Cardiac muscle cell (in vitro differentiated cells and primary cell): Measurements from ENCODE around the gene PRRT1B. TPM values are rescaled to one million over a fixed set of nuclear protein-coding genes. Genes with fewer than 3 reads are reported as not detected.

Experiments used
- DNase-seq, 2 donors: peaks; one replicate each; pipeline versions ENCODE4 v3.0.0 to v3.0.0-alpha.2; 2010 to 2017; ENCODE audit warnings: low read depth in 1 of 2, low spot score in 1 of 2
- H3K27ac ChIP-seq: fragments of 200-600 bp; sonication (generic); 2 replicates; pipeline ENCODE4 v1.5.1; 2016
- H3K27me3 ChIP-seq: fragments of 200-600 bp; sonication (generic); 2 replicates; pipeline ENCODE4 v1.6.0; 2016; ENCODE audit warnings: control low read depth
- H3K36me3 ChIP-seq: fragments of 200-600 bp; sonication (generic); 2 replicates; pipeline ENCODE4 v1.5.1; 2016; ENCODE audit warnings: control low read depth
- H3K4me1 ChIP-seq: fragments of 200-600 bp; sonication (generic); 2 replicates; pipeline ENCODE4 v1.8.1; 2017; ENCODE audit warnings: low read depth, mild to moderate bottlenecking, mixed run types
- H3K4me3 ChIP-seq: fragments of 200-600 bp; sonication (generic); 2 replicates; pipeline ENCODE4 v1.5.1; 2016; ENCODE audit warnings: mild to moderate bottlenecking
- H3K9me3 ChIP-seq: fragments of 200-600 bp; sonication (generic); 2 replicates; pipeline ENCODE4 v1.5.1; 2017; ENCODE audit warnings: low read depth, mild to moderate bottlenecking, control low read depth
- CTCF ChIP-seq: IDR thresholded peaks from 2 replicates; pipeline ENCODE4 v1.5.1; 2012; ENCODE audit warnings: low read depth, mild to moderate bottlenecking, low read length
- polyA plus RNA-seq: library from polyadenylated mRNA; unstranded; fragments of >200 nt; fragmentation: Nextera tagmentation; extraction: Ambion mirVana; gene quantifications from 2 replicates; pipeline ENCODE4 v1.2.1, GENCODE V29; 2016
- total RNA-seq: library from RNA; depleted of rRNA; stranded (reverse); fragments of >200 nt; gene quantifications from 2 replicates; pipeline ENCODE4 v1.2.3, GENCODE V29; 2016

The PRRT1B gene
- total and polyA plus RNA-seq, 2 experiments from 2014 or later: not detected

GRCh38 chr9:131587906-131588305, 42.6 kb downstream of the PRRT1B start:
- no peak for TF ChIP-seq CTCF
- no peak overlapping the region for H3K27ac ChIP-seq
- H3K9me3 ChIP-seq: no peaks in the 10 kb centered on the region
- H3K4me3 ChIP-seq: no peak overlapping the region
- peaks cover 8% of the 10 kb centered on the region for H3K36me3 ChIP-seq
- no peaks in the 10 kb centered on the region for H3K27me3 ChIP-seq
- DNase-seq: no peak
- H3K4me1 ChIP-seq: no peaks in the 10 kb centered on the region

GRCh38 chr9:131588396-131588795, 43.1 kb downstream of the PRRT1B start:
- Histone ChIP-seq H3K4me3 (no peak overlapping the region), H3K9me3 (no peaks in the 10 kb centered on the region), H3K4me1 (no peaks in the 10 kb centered on the region), H3K27ac (no peak overlapping the region), H3K27me3 (no peaks in the 10 kb centered on the region), H3K36me3 (peaks cover 8% of the 10 kb centered on the region)
- no peak for DNase-seq
- TF ChIP-seq CTCF: no peak

GRCh38 chr9:131589124-131589711, 43.9 kb downstream of the PRRT1B start:
- DNase-seq: no peak

GRCh38 chr9:131589993-131590392, 44.7 kb downstream of the PRRT1B start:
- no peak for DNase-seq
- Histone ChIP-seq H3K27me3 (no peaks in the 10 kb centered on the region), H3K4me1 (no peaks in the 10 kb centered on the region), H3K36me3 (no peaks in the 10 kb centered on the region), H3K27ac (no peak overlapping the region), H3K4me3 (no peak overlapping the region), H3K9me3 (no peaks in the 10 kb centered on the region)
- no peak for TF ChIP-seq CTCF

More at GRCh38 chr9:131589124-131589711, 43.9 kb downstream of the PRRT1B start:
- peaks cover 7% of the 10 kb centered on the region for H3K36me3 ChIP-seq
- H3K9me3 ChIP-seq: no peaks in the 10 kb centered on the region
- no peak overlapping the region for H3K4me3 ChIP-seq
- H3K27ac ChIP-seq: no peak overlapping the region
- TF ChIP-seq CTCF: no peak
- no peaks in the 10 kb centered on the region for H3K4me1 ChIP-seq
- H3K27me3 ChIP-seq: no peaks in the 10 kb centered on the region

GRCh38 chr9:131590449-131590848, 45.1 kb downstream of the PRRT1B start:
- DNase-seq: no peak
- no peak overlapping the region for H3K27ac ChIP-seq
- no peak for TF ChIP-seq CTCF
- no peaks in the 10 kb centered on the region for H3K4me1 ChIP-seq
- H3K9me3 ChIP-seq: no peaks in the 10 kb centered on the region
- no peaks in the 10 kb centered on the region for H3K27me3 ChIP-seq
- no peaks in the 10 kb centered on the region for H3K36me3 ChIP-seq
- H3K4me3 ChIP-seq: no peak overlapping the region
